SK-N-SH treated with all-trans-retinoic acid at 6 μM for 48 hours (cell line): ENCODE results near the gene ANKRD44.

Experiments
- ATAC-seq: fragments of 200-7000 bp; cut with Tn5 transposase; 3 replicates; pipeline ENCODE4 v1.9.1; 2020; ENCODE audit warnings: mild to moderate bottlenecking, moderate library complexity
- ARNTL ChIP-seq: fragments of 450-650 bp; formaldehyde crosslinking; IDR thresholded peaks from 2 replicates; pipeline ENCODE4 v1.5.0; 2020; ENCODE audit warnings: low read depth, mild to moderate bottlenecking, moderate library complexity, borderline replicate concordance
- BACH2 ChIP-seq: fragments of 250-450 bp; sonication (Bioruptor Pico); IDR thresholded peaks from 2 replicates; pipeline ENCODE4 v1.9.0; 2021; ENCODE audit warnings: mild to moderate bottlenecking, borderline replicate concordance
- CSDC2 ChIP-seq: fragments of 250-450 bp; sonication (Bioruptor Pico); IDR thresholded peaks from 2 replicates; pipeline ENCODE4 v1.5.0; 2020; ENCODE audit warnings: mild to moderate bottlenecking, moderate library complexity
- CSRNP3 ChIP-seq: fragments of 250-450 bp; sonication (Bioruptor Pico); IDR thresholded peaks from 2 replicates; pipeline ENCODE4 v1.5.1; 2021; ENCODE audit warnings: mild to moderate bottlenecking, moderate library complexity
- ESRRG ChIP-seq: fragments of 250-450 bp; sonication (Bioruptor Pico); IDR thresholded peaks from 2 replicates; pipeline ENCODE4 v1.6.1; 2021; ENCODE audit warnings: mild to moderate bottlenecking
- GLIS3 ChIP-seq: fragments of 250-450 bp; sonication (Bioruptor Pico); IDR thresholded peaks from 2 replicates; pipeline ENCODE4 v1.5.0; 2020; ENCODE audit warnings: mild to moderate bottlenecking, moderate library complexity
- ISL1 ChIP-seq: fragments of 250-450 bp; sonication (Bioruptor Pico); IDR thresholded peaks from 2 replicates; pipeline ENCODE4 v2.1.2; 2022; ENCODE audit warnings: mild to moderate bottlenecking, moderate library complexity
- OSR1 ChIP-seq: fragments of 250-450 bp; sonication (Bioruptor Pico); IDR thresholded peaks from 2 replicates; pipeline ENCODE4 v1.8.0; 2022; ENCODE audit warnings: moderate library complexity, mild to moderate bottlenecking, inconsistent platforms
- PATZ1 ChIP-seq: fragments of 250-450 bp; sonication (Bioruptor Pico); IDR thresholded peaks from 2 replicates; pipeline ENCODE4 v1.8.0; 2020; ENCODE audit warnings: mild to moderate bottlenecking, moderate library complexity, borderline replicate concordance
- PPARA ChIP-seq: fragments of 250-450 bp; sonication (Bioruptor Pico); IDR thresholded peaks from 2 replicates; pipeline ENCODE4 v1.5.0; 2020; ENCODE audit warnings: mild to moderate bottlenecking, borderline replicate concordance
- RARB ChIP-seq: fragments of 250-450 bp; sonication (Bioruptor Pico); IDR thresholded peaks from 2 replicates; pipeline ENCODE4 v1.8.0; 2021; ENCODE audit warnings: mild to moderate bottlenecking, moderate library complexity
- SNAI2 ChIP-seq: fragments of 250-450 bp; sonication (Bioruptor Pico); IDR thresholded peaks from 2 replicates; pipeline ENCODE4 v1.5.0; 2020; ENCODE audit warnings: mild to moderate bottlenecking, moderate library complexity
- TCF4 ChIP-seq: fragments of 250-450 bp; sonication (Bioruptor Pico); IDR thresholded peaks from 2 replicates; pipeline ENCODE4 v1.8.0; 2021; ENCODE audit warnings: mild to moderate bottlenecking, moderate library complexity, borderline replicate concordance
- TOX ChIP-seq: fragments of 250-450 bp; sonication (Bioruptor Pico); IDR thresholded peaks from 2 replicates; pipeline ENCODE4 v1.8.0; 2021; ENCODE audit warnings: mild to moderate bottlenecking, moderate library complexity, borderline replicate concordance
- ZC3H10 ChIP-seq: fragments of 250-450 bp; sonication (Bioruptor Pico); IDR thresholded peaks from 2 replicates; pipeline ENCODE4 v1.5.1; 2021; ENCODE audit warnings: mild to moderate bottlenecking, moderate library complexity
- ZFP3 ChIP-seq: fragments of 250-450 bp; sonication (Bioruptor Pico); IDR thresholded peaks from 2 replicates; pipeline ENCODE4 v1.5.0; 2020; ENCODE audit warnings: mild to moderate bottlenecking, moderate library complexity
- ZFP30 ChIP-seq: fragments of 450-650 bp; formaldehyde crosslinking; IDR thresholded peaks from 2 replicates; pipeline ENCODE4 v1.5.0; 2022; ENCODE audit warnings: mild to moderate bottlenecking, moderate library complexity
- ZNF565 ChIP-seq: fragments of 450-650 bp; formaldehyde crosslinking; conservative IDR thresholded peaks from 2 replicates; pipeline ENCODE4 v1.5.0; 2020; ENCODE audit warnings: low read depth, mild to moderate bottlenecking, moderate library complexity
- ZNF70 ChIP-seq: fragments of 450-650 bp; formaldehyde crosslinking; IDR thresholded peaks from 2 replicates; pipeline ENCODE4 v1.5.0; 2020; ENCODE audit warnings: mild to moderate bottlenecking, moderate library complexity
- ZNF8 ChIP-seq: fragments of 450-650 bp; formaldehyde crosslinking; IDR thresholded peaks from 2 replicates; pipeline ENCODE4 v1.5.0; 2020; ENCODE audit warnings: mild to moderate bottlenecking, moderate library complexity
- TF ChIP-seq, protein P1 (sequence below): fragments of 250-450 bp; sonication (Bioruptor Pico); IDR thresholded peaks from 2 replicates; pipeline ENCODE4 v1.5.1; 2020; ENCODE audit warnings: low read depth, mild to moderate bottlenecking, moderate library complexity
- TF ChIP-seq, protein P2 (sequence below): fragments of 250-450 bp; sonication (Bioruptor Pico); IDR thresholded peaks from 2 replicates; pipeline ENCODE4 v1.5.0; 2020; ENCODE audit warnings: mild to moderate bottlenecking, moderate library complexity
- TF ChIP-seq, protein P3 (sequence below): fragments of 250-450 bp; sonication (Bioruptor Pico); IDR thresholded peaks from 2 replicates; pipeline ENCODE4 v1.8.0; 2021; ENCODE audit warnings: low read depth, mild to moderate bottlenecking, moderate library complexity, borderline replicate concordance

ANKRD44 gene

DNA sequence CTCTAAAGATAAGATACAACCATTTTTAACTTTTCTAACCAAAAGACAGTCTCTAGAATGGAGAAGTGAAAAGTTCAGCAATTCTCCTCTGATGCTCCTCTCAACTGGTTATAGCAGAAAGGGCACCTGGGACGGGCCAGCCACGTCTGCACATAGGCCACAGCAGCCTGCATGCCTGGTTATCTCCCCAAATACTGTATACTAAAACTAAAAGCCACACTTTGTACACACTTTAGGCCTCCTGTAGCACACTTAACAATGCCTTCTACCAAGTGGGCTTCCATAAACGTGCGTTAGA lies 179.1 kb downstream of the ANKRD44 start:
- no peak for TF ChIP-seq PPARA (CRISPR knock-in tag)
- TF ChIP-seq ZNF565 (CRISPR knock-in tag), result no peak
- no peak for TF ChIP-seq ZC3H10 (CRISPR knock-in tag)
- TF ChIP-seq, protein P1, sequence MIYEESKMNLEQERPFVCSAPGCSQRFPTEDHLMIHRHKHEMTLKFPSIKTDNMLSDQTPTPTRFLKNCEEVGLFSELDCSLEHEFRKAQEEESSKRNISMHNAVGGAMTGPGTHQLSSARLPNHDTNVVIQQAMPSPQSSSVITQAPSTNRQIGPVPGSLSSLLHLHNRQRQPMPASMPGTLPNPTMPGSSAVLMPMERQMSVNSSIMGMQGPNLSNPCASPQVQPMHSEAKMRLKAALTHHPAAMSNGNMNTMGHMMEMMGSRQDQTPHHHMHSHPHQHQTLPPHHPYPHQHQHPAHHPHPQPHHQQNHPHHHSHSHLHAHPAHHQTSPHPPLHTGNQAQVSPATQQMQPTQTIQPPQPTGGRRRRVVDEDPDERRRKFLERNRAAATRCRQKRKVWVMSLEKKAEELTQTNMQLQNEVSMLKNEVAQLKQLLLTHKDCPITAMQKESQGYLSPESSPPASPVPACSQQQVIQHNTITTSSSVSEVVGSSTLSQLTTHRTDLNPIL (CRISPR knock-in tag), result no peak
- no peak for TF ChIP-seq ESRRG (CRISPR knock-in tag)
- no peak for TF ChIP-seq ZNF70 (CRISPR knock-in tag)
- TF ChIP-seq BACH2, result no peak
- TF ChIP-seq ZFP3 (CRISPR knock-in tag), result no peak
- TF ChIP-seq, all 23 proteins: peak for 0
- ATAC-seq, result no peak

- ATAC-seq, result no peak
Observed at GRCh38 chr2:197130318-197130717, 180.3 kb downstream of the ANKRD44 start.

DNA sequence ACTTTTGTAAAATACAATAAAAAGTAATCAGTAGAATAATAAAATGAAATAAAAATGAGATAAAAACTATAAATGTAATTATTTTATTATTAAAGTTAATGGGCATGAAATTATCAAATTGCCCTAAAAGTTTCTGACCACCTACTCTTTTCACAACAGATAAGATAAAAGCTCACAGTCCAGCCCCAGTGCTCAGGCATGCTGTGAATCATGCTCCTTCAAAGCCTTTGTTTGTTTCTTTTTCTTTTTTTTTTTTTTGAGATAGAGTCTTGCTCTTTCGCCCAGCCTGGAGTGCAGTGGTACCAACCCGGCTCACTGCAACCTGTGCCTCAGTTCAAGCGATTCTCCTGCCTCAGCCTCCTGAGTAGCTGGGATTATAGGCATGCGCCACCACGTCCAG lies 181.7 kb downstream of the ANKRD44 start:
- no peak for TF ChIP-seq CSDC2 (CRISPR knock-in tag)
- ATAC-seq, result no peak

More at GRCh38 chr2:197130318-197130717, 180.3 kb downstream of the ANKRD44 start:
- no peak for TF ChIP-seq ZFP30
- no peak for TF ChIP-seq TOX (CRISPR knock-in tag)
- TF ChIP-seq SNAI2 (CRISPR knock-in tag), result no peak
- TF ChIP-seq GLIS3 (CRISPR knock-in tag), result no peak
- no peak for TF ChIP-seq RARB (CRISPR knock-in tag)
- no peak for TF ChIP-seq ISL1
- TF ChIP-seq ZC3H10 (CRISPR knock-in tag), result no peak

GRCh38 chr2:197128126-197128525 lies 182.5 kb downstream of the ANKRD44 start:
- no peak for ATAC-seq
- TF ChIP-seq ARNTL, result no peak
- no peak for TF ChIP-seq ZNF8 (CRISPR knock-in tag)
- TF ChIP-seq GLIS3 (CRISPR knock-in tag), result no peak
- TF ChIP-seq TCF4 (CRISPR knock-in tag), result no peak
- no peak for TF ChIP-seq TOX (CRISPR knock-in tag)
- no peak for TF ChIP-seq OSR1
- no peak for TF ChIP-seq CSRNP3 (CRISPR knock-in tag)
- TF ChIP-seq ZNF565 (CRISPR knock-in tag), result no peak
- no peak for TF ChIP-seq ISL1
- TF ChIP-seq PATZ1, result no peak
- TF ChIP-seq, protein P2, sequence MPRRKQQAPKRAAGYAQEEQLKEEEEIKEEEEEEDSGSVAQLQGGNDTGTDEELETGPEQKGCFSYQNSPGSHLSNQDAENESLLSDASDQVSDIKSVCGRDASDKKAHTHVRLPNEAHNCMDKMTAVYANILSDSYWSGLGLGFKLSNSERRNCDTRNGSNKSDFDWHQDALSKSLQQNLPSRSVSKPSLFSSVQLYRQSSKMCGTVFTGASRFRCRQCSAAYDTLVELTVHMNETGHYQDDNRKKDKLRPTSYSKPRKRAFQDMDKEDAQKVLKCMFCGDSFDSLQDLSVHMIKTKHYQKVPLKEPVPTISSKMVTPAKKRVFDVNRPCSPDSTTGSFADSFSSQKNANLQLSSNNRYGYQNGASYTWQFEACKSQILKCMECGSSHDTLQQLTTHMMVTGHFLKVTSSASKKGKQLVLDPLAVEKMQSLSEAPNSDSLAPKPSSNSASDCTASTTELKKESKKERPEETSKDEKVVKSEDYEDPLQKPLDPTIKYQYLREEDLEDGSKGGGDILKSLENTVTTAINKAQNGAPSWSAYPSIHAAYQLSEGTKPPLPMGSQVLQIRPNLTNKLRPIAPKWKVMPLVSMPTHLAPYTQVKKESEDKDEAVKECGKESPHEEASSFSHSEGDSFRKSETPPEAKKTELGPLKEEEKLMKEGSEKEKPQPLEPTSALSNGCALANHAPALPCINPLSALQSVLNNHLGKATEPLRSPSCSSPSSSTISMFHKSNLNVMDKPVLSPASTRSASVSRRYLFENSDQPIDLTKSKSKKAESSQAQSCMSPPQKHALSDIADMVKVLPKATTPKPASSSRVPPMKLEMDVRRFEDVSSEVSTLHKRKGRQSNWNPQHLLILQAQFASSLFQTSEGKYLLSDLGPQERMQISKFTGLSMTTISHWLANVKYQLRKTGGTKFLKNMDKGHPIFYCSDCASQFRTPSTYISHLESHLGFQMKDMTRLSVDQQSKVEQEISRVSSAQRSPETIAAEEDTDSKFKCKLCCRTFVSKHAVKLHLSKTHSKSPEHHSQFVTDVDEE, result no peak

DNA sequence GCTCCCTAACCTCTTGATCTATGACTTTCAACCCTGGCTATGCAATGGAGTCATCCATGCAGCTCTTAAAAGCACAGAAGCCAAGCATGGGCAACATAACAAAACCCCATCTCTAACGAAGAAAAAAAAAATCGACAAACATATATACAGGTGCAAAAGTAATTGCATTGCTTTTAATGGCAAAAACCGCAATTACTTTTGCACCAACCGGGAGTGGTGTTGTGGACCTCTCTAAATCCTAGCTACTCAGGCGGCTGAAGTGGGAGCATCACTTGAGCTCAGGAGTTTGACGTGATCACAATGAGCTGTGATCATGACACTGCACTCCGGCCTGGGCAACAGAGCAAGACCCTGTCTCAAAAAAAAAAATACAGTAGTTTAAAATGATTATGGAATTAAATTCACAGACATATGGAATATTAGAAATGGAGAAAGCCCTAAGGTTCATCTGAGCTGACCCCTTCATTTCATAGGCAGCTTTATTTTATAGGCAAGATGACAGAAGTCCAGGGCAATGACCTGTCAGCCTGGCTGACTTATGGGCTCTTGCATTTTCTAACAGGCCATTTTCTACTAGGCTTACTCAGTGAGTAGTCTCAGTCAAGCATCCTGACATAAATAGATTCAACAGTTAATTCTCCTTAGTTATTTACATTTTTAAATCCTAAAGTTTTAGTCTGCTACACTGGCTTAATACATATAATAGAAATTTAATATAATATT lies 183.8 kb downstream of the ANKRD44 start:
- no peak for ATAC-seq
- TF ChIP-seq ZFP30 (no peak), CSRNP3 (CRISPR knock-in tag) (no peak), CSDC2 (CRISPR knock-in tag) (no peak), RARB (CRISPR knock-in tag) (no peak), ZNF8 (CRISPR knock-in tag) (no peak), BACH2 (no peak), ARNTL (no peak), OSR1 (no peak)
- TF ChIP-seq, protein P3, sequence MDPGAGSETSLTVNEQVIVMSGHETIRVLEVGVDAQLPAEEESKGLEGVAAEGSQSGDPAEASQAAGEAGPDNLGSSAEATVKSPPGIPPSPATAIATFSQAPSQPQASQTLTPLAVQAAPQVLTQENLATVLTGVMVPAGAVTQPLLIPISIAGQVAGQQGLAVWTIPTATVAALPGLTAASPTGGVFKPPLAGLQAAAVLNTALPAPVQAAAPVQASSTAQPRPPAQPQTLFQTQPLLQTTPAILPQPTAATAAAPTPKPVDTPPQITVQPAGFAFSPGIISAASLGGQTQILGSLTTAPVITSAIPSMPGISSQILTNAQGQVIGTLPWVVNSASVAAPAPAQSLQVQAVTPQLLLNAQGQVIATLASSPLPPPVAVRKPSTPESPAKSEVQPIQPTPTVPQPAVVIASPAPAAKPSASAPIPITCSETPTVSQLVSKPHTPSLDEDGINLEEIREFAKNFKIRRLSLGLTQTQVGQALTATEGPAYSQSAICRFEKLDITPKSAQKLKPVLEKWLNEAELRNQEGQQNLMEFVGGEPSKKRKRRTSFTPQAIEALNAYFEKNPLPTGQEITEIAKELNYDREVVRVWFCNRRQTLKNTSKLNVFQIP (CRISPR knock-in tag), result no peak
